HepG2 (cell line): ENCODE measurements around the gene SLC4A11. TPM values are rescaled to one million over a fixed set of nuclear protein-coding genes. Genes with fewer than 3 reads are reported as not detected.
A peak's percentile ranks its signal among the peaks of the same experiment; 100 is the strongest.

Source experiments
- ATAC-seq: fragments of 200-7000 bp; cut with Tn5 transposase; 3 replicates; pipeline ENCODE4 v1.9.1; 2020; ENCODE audit warnings: mild to moderate bottlenecking, moderate library complexity
- BruUV-seq: library from RNA; stranded (reverse); fragments of 400-500 nt; replicated peaks from 2 replicates; lab custom pipeline; 2021; lab: Mats Ljungman, UMichigan
- CTCF ChIA-PET: fragments of 300-600 bp; formaldehyde crosslinking; extraction: SDS; loops from one replicate; lab custom pipeline; 2021; ENCODE audit warnings: low total read pairs, inconsistent platforms, low intra/inter-chr PET ratio; lab: Yijun Ruan, JAX
- POLR2A ChIA-PET: fragments of 350-600 bp; sonication (Branson Sonifier 250); formaldehyde crosslinking; loops from one replicate; lab custom pipeline; 2020; ENCODE audit warnings: antibody characterized with exemption, inconsistent platforms; lab: Yijun Ruan, JAX
- DNase-seq: peaks from one replicate; pipeline ENCODE4 v3.0.0-alpha.2; 2015; ENCODE audit warnings: low spot score
- FAIRE-seq: peaks from 3 replicates; lab custom pipeline; 2011; peaks lifted over from hg19 to GRCh38; lab: Jason Lieb, UNC
- H2AFZ ChIP-seq: one replicate; pipeline ENCODE4 v1.6.1; 2011; ENCODE audit warnings: low read length, inconsistent platforms
- H3K27ac ChIP-seq: fragments of 300-600 bp; 3 replicates; pipeline ENCODE4 v1.8.0; 2011; ENCODE audit warnings: mixed run types, mild to moderate bottlenecking, mixed read lengths, low read length, inconsistent platforms; ENCODE audit not compliant: insufficient read depth; ENCODE audit errors: extremely low read length
- H3K27me3 ChIP-seq, 2 experiments: fragments of 200-600 bp in 1 of 2; 2 replicates in 1 of 2; 3 replicates in 1 of 2; pipeline versions ENCODE4 v1.6.0 to v1.8.0; 2011; ENCODE audit warnings: low read length in 2 of 2, mild to moderate bottlenecking in 2 of 2, moderate library complexity in 2 of 2, inconsistent platforms in 1 of 2; ENCODE audit not compliant: insufficient read depth in 2 of 2, control insufficient read depth in 1 of 2
- H3K36me3 ChIP-seq, 2 experiments: fragments of 200-600 bp in 1 of 2; replicated peaks in 1 of 2; 2 replicates in 1 of 2; 3 replicates in 1 of 2; pipeline versions ENCODE4 v1.5.1 to v1.8.0; 2011; ENCODE audit warnings: low read length in 2 of 2, inconsistent platforms in 1 of 2; ENCODE audit not compliant: insufficient read depth in 2 of 2, control insufficient read depth in 1 of 2
- H3K4me1 ChIP-seq: 2 replicates; pipeline ENCODE4 v1.5.1; 2012; ENCODE audit warnings: low read length, inconsistent platforms; ENCODE audit not compliant: insufficient read depth
- H3K4me2 ChIP-seq: 2 replicates; pipeline ENCODE4 v1.6.0; 2011; ENCODE audit warnings: low read depth, low read length, inconsistent platforms
- H3K4me3 ChIP-seq, 3 experiments: fragments of 200-600 bp in 1 of 3; sonication (generic), shearing (Covaris generic) in 1 of 3; replicated peaks in 1 of 3; 2 replicates each; pipeline ENCODE4 v1.5.1; 2011 to 2016; ENCODE audit warnings: low read length in 3 of 3, inconsistent platforms in 2 of 3, low read depth in 2 of 3, mild to moderate bottlenecking in 2 of 3, control low read depth in 1 of 3, mixed read lengths in 1 of 3; ENCODE audit not compliant: insufficient read depth in 1 of 3
- H3K79me2 ChIP-seq: one replicate; pipeline ENCODE4 v1.6.1; 2011; ENCODE audit warnings: low read length, inconsistent platforms; ENCODE audit not compliant: insufficient read depth
- H3K9ac ChIP-seq: 2 replicates; pipeline ENCODE4 v1.6.0; 2011; ENCODE audit warnings: mild to moderate bottlenecking, low read depth, low read length, inconsistent platforms; ENCODE audit not compliant: insufficient read depth
- H3K9me3 ChIP-seq: 2 replicates; pipeline ENCODE4 v1.5.1; 2012; ENCODE audit warnings: mild to moderate bottlenecking, low read length
- H4K20me1 ChIP-seq: 2 replicates; pipeline ENCODE4 v1.6.0; 2011; ENCODE audit warnings: inconsistent platforms, mild to moderate bottlenecking, low read length, moderate library complexity; ENCODE audit not compliant: insufficient read depth
- AGO2 ChIP-seq: fragments of 200-400 bp; formaldehyde crosslinking; optimal IDR thresholded peaks from 2 replicates; pipeline ENCODE3; 2017; ENCODE audit warnings: mild to moderate bottlenecking, low read depth, low read length, moderate library complexity
- ATF7 ChIP-seq, 2 experiments: fragments of 450-650 bp in 1 of 2; sonication (generic) in 1 of 2; formaldehyde crosslinking in 1 of 2; IDR thresholded peaks; 2 replicates each; pipeline versions ENCODE4 v1.4.0 to v1.6.1; 2016 to 2020; ENCODE audit warnings: antibody characterized with exemption in 1 of 2, mild to moderate bottlenecking in 1 of 2, missing genetic modification reagents in 1 of 2
- CENPT ChIP-seq: sonication (generic); formaldehyde crosslinking; IDR thresholded peaks from 2 replicates; pipeline ENCODE4 v1.8.0; 2022; ENCODE audit warnings: low read depth, mild to moderate bottlenecking, moderate library complexity, missing genetic modification reagents
- FOSL1 ChIP-seq: sonication (generic); formaldehyde crosslinking; IDR thresholded peaks from 2 replicates; pipeline ENCODE4 v1.9.0; 2021; ENCODE audit warnings: missing genetic modification reagents, borderline replicate concordance
- GMEB2 ChIP-seq: IDR thresholded peaks from 2 replicates; pipeline ENCODE4 v1.6.1; 2016; ENCODE audit warnings: missing biosample characterization, missing genetic modification reagents, low read depth
- HIVEP1 ChIP-seq: sonication (generic); formaldehyde crosslinking; IDR thresholded peaks from 2 replicates; pipeline ENCODE4 v1.4.0; 2020; ENCODE audit warnings: mild to moderate bottlenecking, missing genetic modification reagents
- HMGA1 ChIP-seq: sonication (generic); formaldehyde crosslinking; conservative IDR thresholded peaks from 2 replicates; pipeline ENCODE4 v1.4.0; 2020; ENCODE audit warnings: missing genetic modification reagents
- HNRNPH1 ChIP-seq: fragments of 200-400 bp; formaldehyde crosslinking; optimal IDR thresholded peaks from 2 replicates; pipeline ENCODE3; 2017; ENCODE audit warnings: mild to moderate bottlenecking, low read depth, low read length
- HNRNPK ChIP-seq: fragments of 200-400 bp; formaldehyde crosslinking; IDR thresholded peaks from 2 replicates; pipeline ENCODE4 v1.6.1; 2018; ENCODE audit warnings: low read length, low read depth, moderate library complexity, mild to moderate bottlenecking; ENCODE audit not compliant: poor library complexity, severe bottlenecking
- IRF9 ChIP-seq: sonication (generic); formaldehyde crosslinking; IDR thresholded peaks from 2 replicates; pipeline ENCODE4 v1.8.0; 2022; ENCODE audit warnings: missing genetic modification reagents, mild to moderate bottlenecking, borderline replicate concordance
- KLF16 ChIP-seq, 2 experiments: sonication (generic) in 1 of 2; formaldehyde crosslinking in 1 of 2; IDR thresholded peaks; 2 replicates each; pipeline versions ENCODE4 v1.6.1 to v1.8.0; 2016 to 2023; ENCODE audit warnings: missing genetic modification reagents in 2 of 2, missing compliant biosample characterization in 1 of 2
- POLR2A ChIP-seq, 2 experiments: IDR thresholded peaks; 2 replicates each; pipeline ENCODE4 v1.6.1; 2011; ENCODE audit warnings: low read depth in 2 of 2, low read length in 2 of 2, mild to moderate bottlenecking in 1 of 2, moderate library complexity in 1 of 2; ENCODE audit not compliant: insufficient read depth in 1 of 2
- RBFOX2 ChIP-seq: fragments of 200-400 bp; formaldehyde crosslinking; IDR thresholded peaks from 2 replicates; pipeline ENCODE4 v1.6.1; 2017; ENCODE audit warnings: low read depth, mild to moderate bottlenecking, low read length
- SP5 ChIP-seq: IDR thresholded peaks from 2 replicates; pipeline ENCODE4 v1.6.1; 2016; ENCODE audit warnings: low read depth, borderline replicate concordance
- ZNF33B ChIP-seq: sonication (generic); formaldehyde crosslinking; IDR thresholded peaks from 2 replicates; pipeline ENCODE4 v1.5.1; 2020; ENCODE audit warnings: mild to moderate bottlenecking, missing genetic modification reagents
- ZNF382 ChIP-seq: sonication (generic); formaldehyde crosslinking; IDR thresholded peaks from 2 replicates; pipeline ENCODE4 v1.5.0; 2020; ENCODE audit warnings: missing genetic modification reagents, mild to moderate bottlenecking, borderline replicate concordance
- ZNF740 ChIP-seq: sonication (generic); formaldehyde crosslinking; IDR thresholded peaks from 2 replicates; pipeline ENCODE4 v1.4.0; 2020; ENCODE audit warnings: missing genetic modification reagents
- ZNF768 ChIP-seq: sonication (generic); formaldehyde crosslinking; IDR thresholded peaks from 2 replicates; pipeline ENCODE4 v1.4.0; 2020; ENCODE audit warnings: missing genetic modification reagents
- WGBS: methylation state at CpG from one replicate; pipeline ENCODE4 v1.1.6; 2017; ENCODE audit warnings: low lambda C conversion rate; 5-methylcytosine and 5-hydroxymethylcytosine counted together
- in situ Hi-C: cut with HindIII; loops from 2 replicates; pipeline ENCODE4 v1.10.0; 2017; ENCODE audit warnings: low pct_unique_long_range_greater_than_20kb; ENCODE audit not compliant: extremely low pct_ligation_motif_present
- intact Hi-C: fragments of 100-400 bp; cut with micrococcal nuclease; formaldehyde crosslinking; loops from one replicate; pipeline ENCODE4 v1.10.0; 2022; ENCODE audit not compliant: unreplicated experiment
- polyA plus RNA-seq, 8 experiments: library from polyadenylated mRNA; depleted of rRNA in 3 of 8; stranded (reverse) in 7 of 8; unstranded in 1 of 8; fragments of >200 nt; fragmentation: Illumina TruSeq in 4 of 8; extraction: Trizol in 4 of 8; gene quantifications; 2 replicates each; pipeline versions ENCODE4 v1.2.1 to v1.2.3, GENCODE V29; 2011 to 2016; ENCODE audit warnings: low read depth in 4 of 8, missing spikeins in 1 of 8, mixed read lengths in 1 of 8; ENCODE audit not compliant: insufficient read depth in 1 of 8
- total RNA-seq, 5 experiments: library from RNA; depleted of rRNA; stranded (reverse); fragments of >200 nt; fragmentation: Illumina TruSeq; extraction: Trizol; gene quantifications; 2 replicates each; pipeline ENCODE4 v1.2.3, GENCODE V29; 2016; ENCODE audit warnings: low read depth in 1 of 5
- TF ChIP-seq, protein P1 (sequence below): sonication (generic); IDR thresholded peaks from 2 replicates; pipeline ENCODE4 v1.6.1; 2016; ENCODE audit warnings: low read depth, borderline replicate concordance
- TF ChIP-seq, protein P2 (sequence below): sonication (generic); formaldehyde crosslinking; IDR thresholded peaks from 2 replicates; pipeline ENCODE4 v1.5.0; 2020; ENCODE audit warnings: missing genetic modification reagents, mild to moderate bottlenecking, borderline replicate concordance

SLC4A11 gene
- total and polyA plus RNA-seq, 2 of the 13 experiments (the other 11 are each of a cell fraction or from before 2014, with no cell fraction given): 3.9 to 27.0 TPM

DNA sequence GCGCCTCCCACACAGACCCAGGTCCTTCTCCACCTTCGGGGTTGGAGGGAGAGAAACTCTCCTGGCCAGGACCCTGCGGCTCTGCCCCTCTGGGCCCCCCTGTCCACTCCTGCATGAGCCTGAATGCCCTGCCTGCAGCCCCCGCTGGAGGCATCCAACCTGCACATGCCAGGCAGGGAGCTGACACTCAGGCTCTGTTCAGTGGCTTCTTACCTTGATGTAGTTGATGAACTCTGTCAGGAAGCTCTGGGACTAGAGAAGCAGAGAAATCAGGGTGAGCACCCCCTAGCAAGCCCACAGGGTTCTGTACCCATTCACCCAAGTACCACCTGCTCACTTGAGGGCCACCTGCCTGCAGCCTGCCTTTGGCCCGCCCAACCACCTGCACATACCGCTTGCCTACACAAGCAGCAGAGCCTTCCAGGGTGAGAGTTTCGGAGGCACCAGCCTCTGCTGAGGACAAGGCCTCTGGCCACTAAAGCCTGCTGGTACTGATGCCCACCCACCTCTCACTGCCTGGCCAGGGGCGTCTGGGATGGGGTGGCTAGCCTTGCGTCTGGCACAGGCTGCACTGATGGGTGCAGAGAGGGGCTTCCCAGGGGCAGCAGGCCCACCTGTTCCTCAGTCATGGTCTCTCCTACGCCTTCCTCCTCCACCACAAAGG is 44.2 kb downstream of the SLC4A11 start:
- H3K27ac ChIP-seq: no peak overlapping the region
- H3K36me3 ChIP-seq: peaks cover 63 to 88% of the 10 kb centered on the region in 2 experiments
- FAIRE-seq (no peak), DNase-seq (no peak), ATAC-seq (no peak)
- no peak overlapping the region for H3K4me3 ChIP-seq
- H3K9ac ChIP-seq: no peak overlapping the region
- H3K27me3 ChIP-seq: no peaks in the 10 kb centered on the region
- intact Hi-C loops: no loop called here
- in situ Hi-C loops: no loop called here
- POLR2A ChIA-PET: no interaction called here
- no peak overlapping the region for H2AFZ ChIP-seq
- BruUV-seq: no TSS peak
- CTCF ChIA-PET: no interaction called here
- no peak overlapping the region for H3K4me2 ChIP-seq
- no peaks in the 10 kb centered on the region for H3K4me1 ChIP-seq
- H3K9me3 ChIP-seq: no peaks in the 10 kb centered on the region
- WGBS: 98% methylated on average over 9 of the region's 10 CpGs
- no peaks in the 10 kb centered on the region for H3K79me2 ChIP-seq
- H4K20me1 ChIP-seq: no peaks in the 10 kb centered on the region
- TF ChIP-seq ZNF740 (CRISPR knock-in tag): no peak
- TF ChIP-seq FOSL1 (CRISPR knock-in tag): no peak
- no peak for TF ChIP-seq KLF16 (CRISPR knock-in tag; IDR thresholded peaks at IDR 0.05)
- TF ChIP-seq, protein P1, sequence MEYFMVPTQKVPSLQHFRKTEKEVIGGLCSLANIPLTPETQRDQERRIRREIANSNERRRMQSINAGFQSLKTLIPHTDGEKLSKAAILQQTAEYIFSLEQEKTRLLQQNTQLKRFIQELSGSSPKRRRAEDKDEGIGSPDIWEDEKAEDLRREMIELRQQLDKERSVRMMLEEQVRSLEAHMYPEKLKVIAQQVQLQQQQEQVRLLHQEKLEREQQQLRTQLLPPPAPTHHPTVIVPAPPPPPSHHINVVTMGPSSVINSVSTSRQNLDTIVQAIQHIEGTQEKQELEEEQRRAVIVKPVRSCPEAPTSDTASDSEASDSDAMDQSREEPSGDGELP: no peak
- no peak for TF ChIP-seq HNRNPH1
- peak; percentile 66 for TF ChIP-seq RBFOX2
- no peak for TF ChIP-seq HNRNPK
- no peak for TF ChIP-seq ZNF382 (CRISPR knock-in tag)
- no peak for TF ChIP-seq GMEB2
- no peak for TF ChIP-seq ATF7 (IDR thresholded peaks at IDR 0.05)
- 0 out of 2 replicates have a peak, but pooled peaks have one; percentile 35 for TF ChIP-seq ATF7 (CRISPR knock-in tag; IDR thresholded peaks at IDR 0.05)
- TF ChIP-seq AGO2: peak; percentile 91
- TF ChIP-seq CENPT: no peak
- TF ChIP-seq HIVEP1 (CRISPR knock-in tag): no peak; the same call in 1 of the 2 replicates
- TF ChIP-seq, protein P2, sequence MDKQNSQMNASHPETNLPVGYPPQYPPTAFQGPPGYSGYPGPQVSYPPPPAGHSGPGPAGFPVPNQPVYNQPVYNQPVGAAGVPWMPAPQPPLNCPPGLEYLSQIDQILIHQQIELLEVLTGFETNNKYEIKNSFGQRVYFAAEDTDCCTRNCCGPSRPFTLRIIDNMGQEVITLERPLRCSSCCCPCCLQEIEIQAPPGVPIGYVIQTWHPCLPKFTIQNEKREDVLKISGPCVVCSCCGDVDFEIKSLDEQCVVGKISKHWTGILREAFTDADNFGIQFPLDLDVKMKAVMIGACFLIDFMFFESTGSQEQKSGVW: no peak
- TF ChIP-seq HMGA1 (CRISPR knock-in tag): no peak
- TF ChIP-seq ZNF768: peak; percentile 17; the same call in 1 of the 2 replicates
- TF ChIP-seq POLR2A (IDR thresholded peaks at IDR 0.05; ENCODE audit: insufficient read depth in 1 of 2, low read depth in 2 of 2, low read length in 2 of 2): 0 out of 4 replicates have a peak, but pooled peaks of 1 of the 2 experiments have one; percentile 4
- TF ChIP-seq IRF9 (CRISPR knock-in tag): no peak
- TF ChIP-seq SP5 (CRISPR knock-in tag): no peak
- no peak for TF ChIP-seq ZNF33B (CRISPR knock-in tag)
